Endothelial cell of umbilical vein (primary cell): Measurements from ENCODE around the gene MDH2. TPM values are rescaled to one million over a fixed set of nuclear protein-coding genes. Genes with fewer than 3 reads are reported as not detected.

ENCODE experiments used
- BruUV-seq: library from RNA; stranded (reverse); fragments of 400-500 nt; replicated peaks from 2 replicates; lab custom pipeline; 2021; lab: Mats Ljungman, UMichigan
- CTCF ChIA-PET: fragments of 300-600, 350-600 bp; sonication (Branson Sonifier 250); formaldehyde crosslinking; loops from one replicate; lab custom pipeline; 2021; ENCODE audit warnings: antibody characterized with exemption, inconsistent platforms; lab: Charles Lee
- POLR2A ChIA-PET: fragments of 300-600, 350-600 bp; sonication (Branson Sonifier 250); formaldehyde crosslinking; loops from one replicate; lab custom pipeline; 2021; ENCODE audit warnings: antibody characterized with exemption, inconsistent platforms; lab: Charles Lee
- DNase-seq: peaks from one replicate; pipeline ENCODE4 v3.0.0-alpha.2; 2011; ENCODE audit warnings: low read depth, low spot score
- FAIRE-seq: peaks from 2 replicates; lab custom pipeline; 2011; peaks lifted over from hg19 to GRCh38; lab: Jason Lieb, UNC
- H2AFZ ChIP-seq: 2 replicates; pipeline ENCODE4 v1.6.0; 2012; ENCODE audit warnings: low read depth, low read length, control low read depth, inconsistent platforms
- H3K27ac ChIP-seq: 2 replicates; pipeline ENCODE4 v1.5.1; 2011; ENCODE audit warnings: low read depth, mild to moderate bottlenecking, control low read depth, low read length, moderate library complexity; ENCODE audit not compliant: insufficient read depth
- H3K27me3 ChIP-seq, 2 experiments: 2 replicates each; pipeline versions ENCODE4 v1.6.0 to v1.6.1; 2011; ENCODE audit warnings: low read length in 2 of 2, mixed read lengths in 1 of 2; ENCODE audit not compliant: control insufficient read depth in 2 of 2, insufficient read depth in 2 of 2
- H3K36me3 ChIP-seq, 2 experiments: 2 replicates in 1 of 2; 3 replicates in 1 of 2; pipeline ENCODE4 v1.5.1; 2011; ENCODE audit warnings: low read length in 2 of 2, mild to moderate bottlenecking in 1 of 2, moderate library complexity in 1 of 2; ENCODE audit not compliant: control insufficient read depth in 2 of 2, insufficient read depth in 2 of 2; ENCODE audit errors: extremely low read depth in 1 of 2
- H3K4me1 ChIP-seq: 3 replicates; pipeline ENCODE4 v1.5.1; 2011; ENCODE audit warnings: mild to moderate bottlenecking, low read length; ENCODE audit not compliant: control insufficient read depth, insufficient read depth; ENCODE audit errors: extremely low read depth
- H3K4me2 ChIP-seq: 2 replicates; pipeline ENCODE4 v1.6.1; 2011; ENCODE audit warnings: low read length, control low read depth, mixed read lengths; ENCODE audit not compliant: insufficient read depth
- H3K4me3 ChIP-seq, 3 experiments: fragments of 200-600 bp in 1 of 3; sonication (generic), shearing (Covaris generic) in 1 of 3; replicated peaks in 1 of 3; 2 replicates each; pipeline ENCODE4 v1.5.1; 2011 to 2016; ENCODE audit warnings: control low read depth in 3 of 3, low read length in 3 of 3, mild to moderate bottlenecking in 2 of 3, inconsistent platforms in 1 of 3, low read depth in 1 of 3, moderate library complexity in 1 of 3; ENCODE audit not compliant: insufficient read depth in 1 of 3
- H3K79me2 ChIP-seq: 2 replicates; pipeline ENCODE4 v1.6.0; 2012; ENCODE audit warnings: low read length, inconsistent platforms; ENCODE audit not compliant: control insufficient read depth, insufficient read depth
- H3K9ac ChIP-seq: replicated peaks from 2 replicates; pipeline ENCODE3; 2011; ENCODE audit warnings: low read length, control low read depth; ENCODE audit not compliant: insufficient read depth; ENCODE audit errors: extremely low read depth
- H3K9me1 ChIP-seq: replicated peaks from 3 replicates; pipeline ENCODE4 v1.6.0; 2011; ENCODE audit warnings: mild to moderate bottlenecking, low read length; ENCODE audit not compliant: control insufficient read depth, insufficient read depth; ENCODE audit errors: extremely low read depth
- H3K9me3 ChIP-seq: replicated peaks from 2 replicates; pipeline ENCODE4 v1.5.1; 2012; ENCODE audit warnings: low read length, inconsistent platforms; ENCODE audit not compliant: control insufficient read depth, insufficient read depth
- H4K20me1 ChIP-seq: replicated peaks from 2 replicates; pipeline ENCODE3; 2011; ENCODE audit warnings: mild to moderate bottlenecking, low read length; ENCODE audit not compliant: control insufficient read depth, insufficient read depth; ENCODE audit errors: extremely low read depth
- EZH2 ChIP-seq: IDR thresholded peaks from 2 replicates; pipeline ENCODE4 v1.6.1; 2012; ENCODE audit warnings: borderline replicate concordance, low read depth, mild to moderate bottlenecking, moderate library complexity, low read length, inconsistent platforms; ENCODE audit not compliant: severe bottlenecking
- FOS ChIP-seq: IDR thresholded peaks from 2 replicates; pipeline ENCODE4 v1.6.1; 2011; ENCODE audit warnings: mild to moderate bottlenecking, low read length, moderate library complexity, borderline replicate concordance; ENCODE audit not compliant: insufficient read depth
- GATA2 ChIP-seq: IDR thresholded peaks from 2 replicates; pipeline ENCODE4 v1.7.0; 2011; ENCODE audit warnings: low read depth, mild to moderate bottlenecking, moderate library complexity, mixed read lengths, low read length; ENCODE audit not compliant: insufficient read length, insufficient read depth
- JUN ChIP-seq: IDR thresholded peaks from 2 replicates; pipeline ENCODE4 v1.6.1; 2011; ENCODE audit warnings: borderline replicate concordance, low read depth; ENCODE audit not compliant: insufficient read length, insufficient read depth
- MYC ChIP-seq: IDR thresholded peaks from one replicate; pipeline ENCODE4 v1.6.1; 2011; ENCODE audit warnings: mild to moderate bottlenecking, low read depth, low read length
- POLR2A ChIP-seq: IDR thresholded peaks from 2 replicates; pipeline ENCODE4 v1.6.1; 2012; ENCODE audit warnings: low read depth, mild to moderate bottlenecking, control low read depth, low read length
- POLR2AphosphoS5 ChIP-seq: IDR thresholded peaks from 2 replicates; pipeline ENCODE4 v1.6.1; 2012; ENCODE audit warnings: low read depth, mild to moderate bottlenecking, control low read depth, low read length, moderate library complexity; ENCODE audit not compliant: insufficient read depth
- dilution Hi-C: fragments of 300-500 bp; cut with MboI; formaldehyde crosslinking; loops from one replicate; pipeline ENCODE4 v1.15.0; 2019; ENCODE audit warnings: low sequenced_read_pairs; ENCODE audit not compliant: extremely low pct_ligation_motif_present
- intact Hi-C: fragments of 100-400 bp; cut with micrococcal nuclease; formaldehyde crosslinking; loops from one replicate; pipeline ENCODE4 v1.10.0; 2022
- polyA plus RNA-seq, 4 experiments: library from polyadenylated mRNA; depleted of rRNA in 3 of 4; stranded (reverse) in 3 of 4; unstranded in 1 of 4; fragments of >200 nt; gene quantifications; 2 replicates each; pipeline versions ENCODE4 v1.2.1 to v1.2.3, GENCODE V29; 2011 to 2012; ENCODE audit warnings: missing spikeins in 1 of 4
- total RNA-seq: library from RNA; stranded (reverse); gene quantifications from 2 replicates; pipeline ENCODE4 v1.2.3, GENCODE V29; 2021
- TF ChIP-seq, protein P1 (sequence below): IDR thresholded peaks from 2 replicates; pipeline ENCODE4 v1.6.1; 2011; ENCODE audit not compliant: insufficient read depth, insufficient read length
- TF ChIP-seq, protein P2 (sequence below), 2 donors: IDR thresholded peaks; 1 replicate in 1 of 2; 2 replicates in 1 of 2; pipeline ENCODE4 v1.5.1; 2011; ENCODE audit warnings: low read length in 2 of 2, mild to moderate bottlenecking in 2 of 2, moderate library complexity in 2 of 2, control low read depth in 1 of 2, inconsistent platforms in 1 of 2, low read depth in 1 of 2; ENCODE audit not compliant: insufficient read depth in 1 of 2; ENCODE audit errors: extremely low read depth in 1 of 2

The MDH2 gene
- total and polyA plus RNA-seq, 2 donors (not counting 3 experiments of a cell fraction or from before 2014, with no cell fraction given) = 123 to 175 TPM

DNA sequence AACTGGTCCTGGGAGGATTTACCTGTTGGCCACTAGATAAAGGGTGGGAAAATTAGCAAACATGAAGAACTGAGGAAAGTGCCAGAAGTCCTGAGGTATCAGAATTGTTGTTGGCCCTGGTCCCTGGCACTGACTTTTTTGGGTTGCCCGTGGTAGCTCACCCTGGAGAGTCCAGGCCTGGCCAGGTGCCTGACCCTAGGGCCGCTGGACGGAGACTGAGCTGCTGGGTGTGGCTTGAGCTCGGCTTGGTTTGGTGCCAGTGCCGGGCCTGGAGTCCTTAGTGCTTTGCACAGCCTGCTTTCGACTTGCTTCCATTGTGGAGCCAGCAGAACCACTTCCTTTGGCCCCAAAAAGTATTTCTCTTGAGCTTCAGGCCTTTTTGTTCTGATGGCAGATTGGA, 12.9 kb downstream of the MDH2 start:
- no peaks in the 10 kb centered on the region for H3K79me2 ChIP-seq
- intact Hi-C loops = no loop called here
- no peaks in the 10 kb centered on the region for H3K9me1 ChIP-seq
- no peaks in the 10 kb centered on the region for H3K4me1 ChIP-seq
- H3K9me3 ChIP-seq = no peaks in the 10 kb centered on the region
- no peak overlapping the region for H3K27ac ChIP-seq
- no peaks in the 10 kb centered on the region for H3K27me3 ChIP-seq
- no peak overlapping the region for H3K4me3 ChIP-seq
- no TSS peak for BruUV-seq
- DNase-seq (no peak), FAIRE-seq (no peak)
- no peak overlapping the region for H3K4me2 ChIP-seq
- H4K20me1 ChIP-seq = no peaks in the 10 kb centered on the region
- POLR2A ChIA-PET = no interaction called here
- TF ChIP-seq, protein P1, sequence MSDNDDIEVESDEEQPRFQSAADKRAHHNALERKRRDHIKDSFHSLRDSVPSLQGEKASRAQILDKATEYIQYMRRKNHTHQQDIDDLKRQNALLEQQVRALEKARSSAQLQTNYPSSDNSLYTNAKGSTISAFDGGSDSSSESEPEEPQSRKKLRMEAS = no peak
- TF ChIP-seq POLR2A (no peak), GATA2 (no peak), MYC (no peak), POLR2AphosphoS5 (no peak), EZH2 (no peak), JUN (no peak), FOS (no peak)
- TF ChIP-seq, protein P2, sequence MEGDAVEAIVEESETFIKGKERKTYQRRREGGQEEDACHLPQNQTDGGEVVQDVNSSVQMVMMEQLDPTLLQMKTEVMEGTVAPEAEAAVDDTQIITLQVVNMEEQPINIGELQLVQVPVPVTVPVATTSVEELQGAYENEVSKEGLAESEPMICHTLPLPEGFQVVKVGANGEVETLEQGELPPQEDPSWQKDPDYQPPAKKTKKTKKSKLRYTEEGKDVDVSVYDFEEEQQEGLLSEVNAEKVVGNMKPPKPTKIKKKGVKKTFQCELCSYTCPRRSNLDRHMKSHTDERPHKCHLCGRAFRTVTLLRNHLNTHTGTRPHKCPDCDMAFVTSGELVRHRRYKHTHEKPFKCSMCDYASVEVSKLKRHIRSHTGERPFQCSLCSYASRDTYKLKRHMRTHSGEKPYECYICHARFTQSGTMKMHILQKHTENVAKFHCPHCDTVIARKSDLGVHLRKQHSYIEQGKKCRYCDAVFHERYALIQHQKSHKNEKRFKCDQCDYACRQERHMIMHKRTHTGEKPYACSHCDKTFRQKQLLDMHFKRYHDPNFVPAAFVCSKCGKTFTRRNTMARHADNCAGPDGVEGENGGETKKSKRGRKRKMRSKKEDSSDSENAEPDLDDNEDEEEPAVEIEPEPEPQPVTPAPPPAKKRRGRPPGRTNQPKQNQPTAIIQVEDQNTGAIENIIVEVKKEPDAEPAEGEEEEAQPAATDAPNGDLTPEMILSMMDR (IDR thresholded peaks at IDR 0.05; ENCODE audit: extremely low read depth in 1 of 2, insufficient read depth in 1 of 2, low read depth in 1 of 2, low read length in 2 of 2) = no peak
- H2AFZ ChIP-seq = no peak overlapping the region
- no peak overlapping the region for H3K9ac ChIP-seq
- H3K36me3 ChIP-seq = peaks cover 18 to 65% of the 10 kb centered on the region in 2 experiments
- CTCF ChIA-PET = interaction anchor here (1.1 to 1.2 kb wide), 2 partner anchors 13 to 117 kb away, joined by 3 to 4 read pairs; partner anchors contain the start of genes MDH2 and STYXL1
- dilution Hi-C loops = no loop called here
